Measurements from ENCODE around the gene CRIM1. TPM values are rescaled to one million over a fixed set of nuclear protein-coding genes. Genes with fewer than 3 reads are reported as not detected.

Gene CRIM1
- total RNA-seq, 2 donors from 2014 or later: 26.7 to 26.9 TPM

DNA sequence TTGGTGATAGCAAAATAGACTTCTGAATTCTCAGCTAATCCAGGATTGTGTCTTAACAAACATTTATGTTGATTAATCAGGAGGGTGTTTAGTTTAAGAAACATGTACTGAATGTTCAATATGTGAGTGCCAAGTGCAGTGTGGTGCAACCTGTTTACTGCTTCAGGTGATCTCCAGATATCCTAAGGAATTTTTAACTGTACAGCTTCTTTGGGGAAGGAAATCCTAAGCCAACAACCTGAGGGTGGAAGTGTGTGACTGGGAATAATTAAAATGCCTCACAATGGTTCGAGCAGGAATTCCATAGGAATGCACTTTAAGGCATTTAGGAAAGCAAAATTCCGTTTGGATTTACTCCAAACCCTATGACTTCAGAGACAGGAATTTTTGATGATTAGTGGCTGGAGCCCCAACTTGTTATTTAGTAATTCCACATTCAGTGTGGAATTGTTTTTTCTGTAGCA, 16.4 kb downstream of the CRIM1 start:
- no peak overlapping the region for H3K4me3 Mint-ChIP-seq
- Histone ChIP-seq H3K9me3 (ENCODE audit: control insufficient read depth, low read length) (no peaks in the 10 kb centered on the region), H3K27me3 (ENCODE audit: control insufficient read depth, insufficient read depth, low read length, poor library complexity, severe bottlenecking) (no peaks in the 10 kb centered on the region), H3K4me3 (ENCODE audit: low read length) (peak overlapping the region; percentile 12), H3K27ac (ENCODE audit: low read depth, low read length) (no peak overlapping the region), H3K4me1 (ENCODE audit: control insufficient read depth, insufficient read depth, low read length) (peaks cover 32% of the 10 kb centered on the region), H3K9ac (ENCODE audit: extremely low read depth, low read length, poor library complexity, severe bottlenecking) (peak overlapping the region; percentile 5), H3K36me3 (ENCODE audit: control insufficient read depth, insufficient read depth, low read length) (peaks cover 13% of the 10 kb centered on the region)
- 21 to 45% methylated on average over 2 of the region's 2 CpGs for WGBS, 2 experiments (ENCODE audit: insufficient coverage in 1 of 2, insufficient read length in 1 of 2)
- no peak for TF ChIP-seq CTCF (conservative IDR thresholded peaks at IDR 0.05)
- H3K36me3 Mint-ChIP-seq (ENCODE audit: low read depth): no peaks in the 10 kb centered on the region
- no peaks in the 10 kb centered on the region for H3K27me3 Mint-ChIP-seq (ENCODE audit: insufficient read depth)
- no peak for DNase-seq
- H3K9me3 Mint-ChIP-seq: no peaks in the 10 kb centered on the region
- peak overlapping the region; percentile 84 for H3K27ac Mint-ChIP-seq
- peaks cover 74% of the 10 kb centered on the region for H3K4me1 Mint-ChIP-seq

- Histone ChIP-seq H3K9ac (ENCODE audit: extremely low read depth, low read length, poor library complexity, severe bottlenecking) (no peak overlapping the region), H3K36me3 (ENCODE audit: control insufficient read depth, insufficient read depth, low read length) (peaks cover 13% of the 10 kb centered on the region), H3K4me3 (ENCODE audit: low read length) (no peak overlapping the region), H3K27me3 (ENCODE audit: control insufficient read depth, insufficient read depth, low read length, poor library complexity, severe bottlenecking) (no peaks in the 10 kb centered on the region), H3K4me1 (ENCODE audit: control insufficient read depth, insufficient read depth, low read length) (peaks cover 22% of the 10 kb centered on the region), H3K27ac (ENCODE audit: low read depth, low read length) (no peak overlapping the region), H3K9me3 (ENCODE audit: control insufficient read depth, low read length) (no peaks in the 10 kb centered on the region)
- Mint-ChIP-seq H3K9me3 (no peaks in the 10 kb centered on the region), H3K27me3 (ENCODE audit: insufficient read depth) (no peaks in the 10 kb centered on the region), H3K27ac (no peak overlapping the region), H3K4me3 (no peak overlapping the region), H3K4me1 (peaks cover 63% of the 10 kb centered on the region), H3K36me3 (ENCODE audit: low read depth) (peaks cover 1% of the 10 kb centered on the region)
- no peak for TF ChIP-seq CTCF (conservative IDR thresholded peaks at IDR 0.05)
- DNase-seq: peak; percentile 50
- WGBS, 2 experiments (ENCODE audit: insufficient coverage in 1 of 2, insufficient read length in 1 of 2): 88 to 94% methylated on average over 3 to 8 of the region's 8 CpGs
These were observed 17.8 kb downstream of the CRIM1 start for GRCh38 chr2:36373149-36373926.

GRCh38 chr2:36374585-36374984, 19.0 kb downstream of the CRIM1 start:
- H3K9me3 Mint-ChIP-seq: no peaks in the 10 kb centered on the region
- no peak overlapping the region for H3K4me3 Mint-ChIP-seq
- no peaks in the 10 kb centered on the region for H3K27me3 ChIP-seq (ENCODE audit: control insufficient read depth, insufficient read depth, low read length, poor library complexity, severe bottlenecking)
- 94 to 100% methylated on average over 3 of the region's 3 CpGs for WGBS, 2 experiments (ENCODE audit: insufficient coverage in 1 of 2, insufficient read length in 1 of 2)
- no peak overlapping the region for H3K27ac Mint-ChIP-seq
- H3K9ac ChIP-seq (ENCODE audit: extremely low read depth, low read length, poor library complexity, severe bottlenecking): no peak overlapping the region
- peaks cover 11% of the 10 kb centered on the region for H3K36me3 ChIP-seq (ENCODE audit: control insufficient read depth, insufficient read depth, low read length)
- peaks cover 55% of the 10 kb centered on the region for H3K4me1 Mint-ChIP-seq
- H3K4me1 ChIP-seq (ENCODE audit: control insufficient read depth, insufficient read depth, low read length): peaks cover 18% of the 10 kb centered on the region
- no peaks in the 10 kb centered on the region for H3K9me3 ChIP-seq (ENCODE audit: control insufficient read depth, low read length)
- H3K27me3 Mint-ChIP-seq (ENCODE audit: insufficient read depth): no peaks in the 10 kb centered on the region
- H3K27ac ChIP-seq (ENCODE audit: low read depth, low read length): no peak overlapping the region
- no peak overlapping the region for H3K4me3 ChIP-seq (ENCODE audit: low read length)
- no peak for TF ChIP-seq CTCF (conservative IDR thresholded peaks at IDR 0.05)
- DNase-seq: no peak
- peaks cover 6% of the 10 kb centered on the region for H3K36me3 Mint-ChIP-seq (ENCODE audit: low read depth)

All from endodermal cell (in vitro differentiated cells).